ENCODE results near the gene ATAD3B.
"Not testable (repeated sequence)": the region's sequence is repeated elsewhere in the genome, so short reads cannot be mapped to it uniquely, and the experiment has no call there.

Gene ATAD3B

GRCh38 chr1:1490633-1491230 is 19.2 kb downstream of the ATAD3B start:
- no peak for TF ChIP-seq CTCF (conservative IDR thresholded peaks at IDR 0.05; ENCODE audit: control insufficient read depth, insufficient read depth, low read depth, low read length)
- no peak overlapping the region for H3K4me3 ChIP-seq (ENCODE audit: control insufficient read depth, low read depth, low read length)
- no peak for DNase-seq (ENCODE audit: low read depth)

GRCh38 chr1:1491601-1492000 is 20.0 kb downstream of the ATAD3B start:
- no peak overlapping the region for H3K4me3 ChIP-seq (ENCODE audit: control insufficient read depth, low read depth, low read length)
- no peak for TF ChIP-seq CTCF (conservative IDR thresholded peaks at IDR 0.05; ENCODE audit: control insufficient read depth, insufficient read depth, low read depth, low read length)
- no peak for DNase-seq (ENCODE audit: low read depth)

GRCh38 chr1:1494311-1494710 is 22.7 kb downstream of the ATAD3B start:
- DNase-seq (ENCODE audit: low read depth), result not testable (repeated sequence)

GRCh38 chr1:1495461-1495975 is 24.0 kb downstream of the ATAD3B start:
- not testable (repeated sequence) for H3K4me3 ChIP-seq (ENCODE audit: control insufficient read depth, low read depth, low read length); DNase-seq (ENCODE audit: low read depth)

More at GRCh38 chr1:1494311-1494710, 22.7 kb downstream of the ATAD3B start:
- H3K4me3 ChIP-seq (ENCODE audit: control insufficient read depth, low read depth, low read length), result not testable (repeated sequence)

- peak; percentile 54 for TF ChIP-seq CTCF (conservative IDR thresholded peaks at IDR 0.05; ENCODE audit: control insufficient read depth, insufficient read depth, low read depth, low read length)
- peak; percentile 57 for DNase-seq (ENCODE audit: low read depth)
- H3K4me3 ChIP-seq (ENCODE audit: control insufficient read depth, low read depth, low read length), result not testable (repeated sequence)
Observed at GRCh38 chr1:1504777-1505365, 33.3 kb downstream of the ATAD3B start.

- H3K4me3 ChIP-seq (ENCODE audit: control insufficient read depth, low read depth, low read length); DNase-seq (ENCODE audit: low read depth): not testable (repeated sequence)
- peak; percentile 13 for TF ChIP-seq CTCF (conservative IDR thresholded peaks at IDR 0.05; ENCODE audit: control insufficient read depth, insufficient read depth, low read depth, low read length)
Observed at GRCh38 chr1:1505366-1505798, 33.8 kb downstream of the ATAD3B start.

GRCh38 chr1:1505801-1506200 is 34.2 kb downstream of the ATAD3B start:
- not testable (repeated sequence) for H3K4me3 ChIP-seq (ENCODE audit: control insufficient read depth, low read depth, low read length); DNase-seq (ENCODE audit: low read depth)

- no peak overlapping the region for H3K4me3 ChIP-seq (ENCODE audit: control insufficient read depth, low read depth, low read length)
- no peak for TF ChIP-seq CTCF (conservative IDR thresholded peaks at IDR 0.05; ENCODE audit: control insufficient read depth, insufficient read depth, low read depth, low read length)
- DNase-seq (ENCODE audit: low read depth), result no peak
Observed at GRCh38 chr1:1507305-1507704, 35.7 kb downstream of the ATAD3B start.

- DNase-seq (ENCODE audit: low read depth); H3K4me3 ChIP-seq (ENCODE audit: control insufficient read depth, low read depth, low read length): not testable (repeated sequence)
Observed at GRCh38 chr1:1508775-1509464, 37.4 kb downstream of the ATAD3B start.

GRCh38 chr1:1509465-1509850 is 37.9 kb downstream of the ATAD3B start:
- not testable (repeated sequence) for DNase-seq (ENCODE audit: low read depth); H3K4me3 ChIP-seq (ENCODE audit: control insufficient read depth, low read depth, low read length)
